Keratinocyte (primary cell): ENCODE results near the gene NCKAP5.

Experiments used
- CTCF ChIP-seq, 3 experiments: IDR thresholded peaks in 1 of 3; conservative IDR thresholded peaks in 1 of 3; optimal IDR thresholded peaks in 1 of 3; 2 replicates in 2 of 3; 3 replicates in 1 of 3; pipeline versions ENCODE3 to v1.5.1; 2011; ENCODE audit warnings: low read length in 3 of 3, mild to moderate bottlenecking in 3 of 3, moderate library complexity in 2 of 3, control low read depth in 1 of 3, inconsistent platforms in 1 of 3; ENCODE audit not compliant: insufficient read depth in 2 of 3; ENCODE audit errors: extremely low read depth in 1 of 3
- EZH2 ChIP-seq: IDR thresholded peaks from one replicate; pipeline ENCODE4 v1.6.1; 2012; ENCODE audit warnings: inconsistent platforms, mild to moderate bottlenecking, low read length, moderate library complexity

- no peak for TF ChIP-seq CTCF (optimal IDR thresholded peaks at IDR 0.05 in 1 of 3, IDR thresholded peaks at IDR 0.05 in 1 of 3, conservative IDR thresholded peaks at IDR 0.05 in 1 of 3; ENCODE audit: extremely low read depth in 1 of 3, insufficient read depth in 2 of 3, low read length in 3 of 3)
- TF ChIP-seq EZH2, result no peak
Measured at GRCh38 chr2:133334923-133335322, 233.3 kb downstream of the NCKAP5 start.
